Fibroblast of the conjunctiva (primary cell): ENCODE measurements around the gene SCN3A.

Experiments used
- DNase-seq: peaks from one replicate; pipeline ENCODE4 v3.0.0-alpha.2; 2010; ENCODE audit warnings: low read depth

SCN3A gene

DNA sequence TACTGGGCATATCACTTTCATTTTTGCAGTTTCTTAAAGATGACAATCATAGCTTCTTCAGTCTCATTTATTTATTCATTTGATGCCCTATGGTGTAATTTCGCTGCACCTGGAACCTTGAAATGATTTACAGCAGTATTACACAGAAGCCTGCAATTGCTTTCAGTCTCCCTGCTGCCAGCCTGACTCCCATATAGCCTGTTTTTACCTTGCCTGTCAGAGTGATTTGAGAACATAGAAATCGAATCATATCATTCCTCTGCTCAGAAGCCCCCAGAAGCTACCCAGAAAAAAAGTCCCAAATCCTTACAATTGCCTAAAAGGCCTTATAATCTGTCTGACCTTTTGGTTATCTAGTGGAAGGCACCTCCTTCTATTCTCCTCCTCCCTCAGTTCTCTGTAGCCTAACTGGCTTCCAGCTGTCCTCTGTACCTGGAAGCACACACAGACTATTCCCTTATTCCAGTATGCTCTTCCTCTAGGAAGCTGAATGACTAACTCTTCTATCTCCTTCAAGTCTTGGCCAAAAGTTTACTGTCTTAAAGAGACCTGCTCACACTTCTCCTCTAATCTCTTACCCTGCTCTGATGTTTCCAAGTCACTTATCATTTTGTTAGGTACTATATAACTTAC lies 12.6 kb downstream of the SCN3A start:
- no peak for DNase-seq

DNA sequence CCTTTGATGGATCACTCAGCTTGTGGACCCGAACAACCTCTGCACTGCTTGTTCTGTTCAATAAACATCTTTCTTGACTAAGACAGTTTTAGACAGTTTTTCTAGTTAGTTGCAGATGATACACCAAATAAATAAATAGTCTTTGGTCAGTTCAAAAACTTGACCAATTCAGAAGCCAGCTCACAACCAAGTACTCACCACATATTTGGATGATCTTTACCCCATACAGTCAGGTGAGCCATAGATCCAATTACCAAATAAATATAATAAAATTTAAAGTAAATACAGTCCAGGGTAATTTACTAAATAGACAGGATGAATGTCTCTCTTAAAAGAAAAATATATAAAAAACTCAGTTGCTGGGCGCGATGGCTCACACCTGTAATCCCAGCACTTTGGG lies 18.2 kb downstream of the SCN3A start:
- no peak for DNase-seq

DNA sequence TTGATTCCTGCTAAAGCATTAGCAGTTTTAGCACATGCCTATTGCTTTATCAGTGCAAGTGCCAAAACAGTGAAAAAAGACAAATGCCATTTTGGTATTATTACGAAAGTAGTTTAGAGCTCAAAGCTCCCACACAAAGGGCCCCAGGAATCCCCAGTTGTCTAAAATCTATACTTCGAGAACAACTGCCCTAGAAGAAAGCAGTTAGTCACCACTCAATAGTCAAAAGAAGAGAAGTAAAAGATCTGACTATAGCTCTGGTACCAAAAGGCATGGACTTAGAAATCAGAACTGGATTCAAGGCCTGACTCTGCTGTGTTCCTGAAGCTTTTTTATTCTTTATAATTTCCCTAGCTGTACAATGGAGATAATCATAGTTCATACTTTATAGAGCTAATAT lies 21.8 kb downstream of the SCN3A start:
- DNase-seq, result no peak

DNA sequence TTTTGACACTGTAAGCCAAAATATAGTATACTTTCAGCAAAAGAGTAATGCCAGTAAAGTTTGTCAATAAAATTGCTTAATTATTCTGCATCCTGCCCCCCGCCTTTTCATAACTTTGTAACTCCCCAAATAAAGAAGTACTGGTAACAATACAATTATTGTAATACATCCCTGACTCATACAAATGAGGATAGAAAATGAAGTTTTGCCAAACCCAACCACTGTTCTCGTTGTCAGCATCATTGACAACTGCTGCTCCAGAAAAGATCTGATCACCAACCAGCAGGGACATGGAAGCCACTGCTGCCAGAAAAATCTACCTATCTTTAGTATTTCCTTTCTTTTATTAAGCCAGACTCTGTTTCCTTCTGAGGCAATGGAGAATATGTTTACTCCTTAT lies 27.1 kb downstream of the SCN3A start:
- DNase-seq, result no peak

DNA sequence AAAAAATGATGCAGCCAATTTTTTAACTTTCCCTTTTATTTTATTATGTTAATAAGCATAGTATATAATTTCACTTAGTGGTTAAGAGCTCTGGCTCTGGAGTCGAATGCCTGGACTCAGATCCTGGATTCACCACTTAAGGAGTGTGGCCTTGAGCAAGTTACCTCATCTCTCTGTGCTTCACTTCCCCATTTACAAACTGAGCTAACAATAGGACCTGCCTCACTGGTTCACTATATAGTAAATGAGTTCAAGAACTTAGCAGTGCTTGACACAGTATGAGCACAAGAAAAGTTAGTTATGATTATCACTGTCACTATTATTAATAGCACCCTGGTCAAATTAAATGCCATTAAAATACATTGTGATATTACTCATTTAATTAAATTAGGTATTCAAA lies 30.6 kb downstream of the SCN3A start:
- DNase-seq, result no peak

DNA sequence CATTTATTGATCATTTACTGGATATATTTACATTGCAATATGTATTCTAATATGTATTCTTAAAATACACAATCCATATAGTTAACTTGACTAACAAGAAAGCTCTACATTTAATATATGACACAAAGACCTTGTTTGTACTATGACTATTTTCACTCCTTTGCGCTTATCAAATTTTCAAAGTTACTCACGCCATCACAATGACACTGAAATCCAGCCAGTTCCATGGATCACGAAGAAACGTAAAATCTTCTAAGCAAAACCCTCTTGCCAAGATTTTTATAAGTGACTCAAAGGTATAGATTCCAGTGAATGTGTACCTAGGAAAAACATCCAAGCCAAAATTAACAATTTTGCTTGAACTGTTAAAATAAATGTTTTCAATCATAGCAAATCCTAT lies 39.6 kb downstream of the SCN3A start:
- DNase-seq, result no peak

DNA sequence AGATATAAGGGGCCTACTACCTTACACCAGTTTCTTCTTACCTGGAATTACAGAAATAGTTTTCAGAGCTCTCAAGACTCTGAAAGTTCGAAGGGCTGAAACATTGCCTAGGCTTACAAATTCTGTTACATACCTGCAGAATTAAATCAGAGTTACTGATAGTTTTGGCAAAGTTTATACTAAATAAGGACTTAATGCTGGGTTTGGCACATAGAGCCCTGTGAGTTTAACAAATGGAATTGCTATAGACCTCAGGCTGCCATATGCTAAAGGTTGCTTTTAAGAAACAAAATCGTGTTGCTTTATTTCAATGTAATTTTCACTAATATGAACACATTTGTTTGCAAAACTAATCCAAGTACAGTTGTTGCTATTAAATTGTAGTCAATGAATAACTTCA lies 40.1 kb downstream of the SCN3A start:
- peak; percentile 3 for DNase-seq

DNA sequence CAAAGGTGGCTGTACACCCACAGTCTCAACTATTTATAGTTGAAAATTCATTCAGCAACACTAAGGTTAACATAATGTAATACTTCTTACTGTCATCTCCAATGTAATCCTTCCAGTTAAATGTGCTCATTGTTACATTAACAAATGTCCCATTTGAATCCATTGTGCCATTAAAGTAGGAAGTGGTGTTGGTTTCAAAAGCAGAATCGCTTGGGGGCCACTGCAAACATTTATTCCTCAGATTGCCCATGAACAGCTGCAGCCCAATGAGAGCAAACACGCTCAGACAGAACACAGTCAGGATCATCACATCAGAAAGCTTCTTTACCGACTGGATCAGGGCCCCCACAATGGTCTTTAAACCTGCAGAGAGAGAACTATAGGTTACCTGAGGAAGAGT lies 41.4 kb downstream of the SCN3A start:
- no peak for DNase-seq

DNA sequence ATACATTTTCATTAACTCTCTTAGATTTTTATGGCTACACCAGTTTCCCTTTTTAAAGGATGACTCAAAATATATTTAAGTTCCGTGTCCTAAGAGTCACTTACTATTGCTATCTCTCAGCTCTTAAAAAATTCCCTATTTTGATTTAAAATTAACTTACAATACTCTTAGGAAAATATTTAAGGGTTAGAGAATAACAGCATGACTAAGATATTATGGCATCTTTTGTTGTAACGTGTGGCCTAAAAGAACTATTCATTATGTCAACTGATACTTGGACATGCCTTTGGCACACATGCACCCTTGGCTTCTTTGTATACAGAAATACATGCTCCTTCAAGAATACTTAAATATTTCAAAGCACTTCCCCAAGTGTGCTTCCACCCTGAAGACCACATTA lies 42.3 kb downstream of the SCN3A start:
- peak; percentile 1 for DNase-seq

DNA sequence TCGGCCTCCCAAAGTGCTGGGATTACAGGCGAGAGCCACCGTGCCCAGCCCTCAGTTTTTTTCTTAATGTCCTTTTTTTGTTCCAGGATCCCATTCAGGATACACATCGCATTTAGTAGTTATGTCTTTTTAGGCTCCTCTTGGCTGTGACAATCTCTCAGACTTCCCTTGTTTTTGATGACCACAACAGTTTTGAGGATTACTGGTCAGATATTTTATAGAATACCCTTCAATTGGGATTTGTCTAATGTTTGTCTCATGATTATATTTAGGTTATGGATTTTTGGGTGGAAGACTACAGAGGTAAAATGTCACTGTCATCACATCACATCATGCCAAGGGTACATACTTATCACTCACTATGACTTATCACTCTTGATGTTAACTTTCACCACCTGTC lies 46.7 kb downstream of the SCN3A start:
- DNase-seq, result no peak

DNA sequence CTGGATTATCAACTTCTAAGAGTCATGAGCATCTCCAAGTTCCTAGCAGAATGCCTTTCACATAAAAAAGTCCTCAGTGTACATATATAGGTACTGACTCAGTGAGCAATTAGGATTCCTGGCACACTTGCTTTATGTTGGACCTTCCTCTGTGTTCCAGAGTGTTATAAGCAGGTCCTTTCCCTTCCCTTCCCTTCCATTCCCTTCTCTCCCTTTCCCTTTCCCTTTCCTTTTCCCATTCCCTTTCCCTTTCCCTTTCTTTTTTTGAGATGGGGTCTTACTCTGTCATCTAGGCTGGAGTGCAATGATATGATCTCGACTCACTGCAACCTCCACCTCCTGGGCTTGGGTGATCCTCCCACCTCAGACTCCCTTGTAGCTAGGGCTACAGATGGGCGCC lies 48.7 kb downstream of the SCN3A start:
- no peak for DNase-seq

DNA sequence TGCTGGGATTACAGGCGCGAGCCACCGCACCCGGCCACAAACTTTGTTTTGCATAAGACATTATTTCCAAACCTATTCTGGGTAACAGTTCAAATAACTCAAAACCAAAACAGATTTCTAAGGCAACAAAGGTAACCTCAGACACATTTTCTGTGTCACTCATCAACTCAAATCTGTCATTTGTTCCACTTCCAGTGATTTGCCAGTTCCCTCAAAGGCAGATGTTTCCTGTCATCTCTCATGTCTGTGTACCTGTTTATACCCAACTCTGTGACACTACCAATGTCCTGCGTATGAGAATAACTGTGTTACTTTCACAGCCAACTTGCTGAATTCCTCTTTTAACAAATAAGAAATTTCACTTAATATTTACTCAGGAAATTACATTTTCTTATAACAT lies 54.4 kb downstream of the SCN3A start:
- DNase-seq, result no peak

DNA sequence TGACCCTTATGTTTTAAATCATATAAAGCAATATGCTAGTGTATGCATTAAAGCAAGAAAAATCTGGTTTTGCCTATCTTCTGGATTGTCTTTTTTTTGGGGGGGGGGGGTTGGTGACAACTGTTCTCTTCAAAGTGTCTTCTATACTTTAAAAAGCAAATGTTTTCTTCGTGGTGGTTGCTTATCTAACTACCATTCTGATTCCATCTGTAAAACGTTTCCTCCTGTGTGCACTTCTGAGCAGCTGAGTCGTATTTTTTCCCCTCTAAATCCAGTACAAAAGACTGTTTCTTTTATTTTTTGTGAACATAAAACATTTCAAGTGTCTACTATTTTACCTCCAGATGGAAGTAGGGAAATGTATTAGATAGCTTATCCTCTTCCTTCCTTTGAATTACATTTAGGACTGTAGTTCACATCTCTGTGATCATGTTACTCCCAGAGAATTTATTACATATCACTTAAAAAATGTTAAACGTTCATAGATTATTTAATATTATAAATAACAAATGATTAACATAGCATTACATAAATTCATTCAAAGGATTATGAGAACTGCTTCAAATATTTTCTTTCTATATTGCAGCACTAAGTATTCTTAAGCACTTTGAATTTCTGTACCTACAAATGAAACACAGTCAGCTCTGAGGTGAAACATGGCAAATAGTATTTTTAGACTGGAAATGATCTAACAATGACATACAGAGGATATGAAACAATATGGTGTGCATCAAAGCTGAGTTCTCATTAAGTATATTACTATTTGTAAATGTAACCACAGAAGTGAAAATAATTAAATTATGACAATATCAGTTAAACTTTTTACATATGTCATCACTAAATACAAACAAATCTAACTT lies 56.4 kb downstream of the SCN3A start:
- no peak for DNase-seq

DNA sequence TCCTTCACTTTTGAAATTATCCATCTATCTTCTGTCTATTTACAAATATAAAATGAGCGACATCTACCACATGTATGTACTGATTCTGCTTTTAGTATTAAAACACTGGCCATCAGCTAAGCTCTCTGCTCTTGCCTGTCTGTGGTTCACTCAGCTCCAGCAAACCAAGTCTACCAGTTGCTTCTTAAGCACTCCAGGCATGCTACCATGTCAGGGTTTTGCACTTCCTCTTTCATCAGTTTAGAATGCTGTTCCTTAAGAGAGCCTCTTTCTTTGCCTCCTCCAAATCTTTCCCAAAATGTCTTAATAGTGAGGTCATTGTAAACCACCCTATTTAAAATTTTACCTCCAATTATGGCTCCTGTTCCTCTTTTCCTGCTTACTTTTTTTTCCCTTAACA lies 59.5 kb downstream of the SCN3A start:
- no peak for DNase-seq

DNA sequence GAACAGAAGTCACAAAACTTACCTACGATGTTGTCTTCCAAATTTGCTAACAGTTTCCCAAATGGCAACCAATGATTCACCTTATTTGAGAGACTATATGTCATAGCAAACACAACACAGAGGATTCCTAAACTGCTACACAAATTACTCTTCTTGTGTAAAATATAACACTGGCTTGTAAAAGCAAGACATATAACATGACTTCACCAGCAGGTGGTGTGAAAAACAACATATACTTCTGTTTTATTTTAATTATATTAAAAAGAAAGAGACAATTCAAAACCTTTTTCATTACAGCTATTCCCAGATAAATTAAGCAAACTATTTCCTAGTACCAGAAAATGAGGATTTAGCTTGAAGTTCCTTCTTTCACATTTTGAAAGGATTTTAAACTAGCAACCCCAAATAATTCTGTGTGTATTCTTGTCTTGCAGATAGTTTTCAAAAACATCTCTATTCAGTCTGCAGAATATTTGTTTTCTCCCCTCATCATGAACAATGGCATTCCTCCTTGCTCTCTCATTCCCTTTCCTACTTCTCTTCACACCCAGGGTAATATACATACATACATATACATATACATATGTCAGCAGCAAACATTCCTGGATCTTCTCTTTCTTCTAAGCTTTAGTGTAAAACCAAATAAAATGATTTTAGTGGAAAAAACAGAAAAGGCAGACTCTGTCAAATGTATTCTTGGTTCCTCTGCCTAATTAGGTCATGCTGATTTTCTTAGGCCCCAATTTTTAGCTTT lies 62.1 kb downstream of the SCN3A start:
- no peak for DNase-seq

DNA sequence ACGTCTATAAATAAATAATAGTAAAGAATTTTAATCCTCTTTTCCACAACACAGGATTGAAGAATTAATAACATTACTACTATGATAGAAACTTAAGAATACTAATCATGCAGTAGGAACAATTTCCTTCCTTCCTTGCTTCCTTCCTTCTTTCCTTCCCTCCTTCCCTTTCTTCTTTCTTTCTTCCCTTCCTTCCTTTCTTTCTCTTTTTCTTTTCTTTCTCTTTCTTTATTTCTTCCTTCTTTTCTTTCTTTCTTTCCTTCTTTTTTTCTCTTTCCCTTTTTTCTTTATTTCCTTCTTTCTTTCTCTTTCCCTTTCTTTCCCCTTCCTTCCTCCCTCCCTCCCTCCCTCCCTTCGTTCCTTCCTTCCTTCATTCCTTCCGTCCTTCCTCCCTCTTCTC lies 77.6 kb downstream of the SCN3A start:
- no peak for DNase-seq

DNA sequence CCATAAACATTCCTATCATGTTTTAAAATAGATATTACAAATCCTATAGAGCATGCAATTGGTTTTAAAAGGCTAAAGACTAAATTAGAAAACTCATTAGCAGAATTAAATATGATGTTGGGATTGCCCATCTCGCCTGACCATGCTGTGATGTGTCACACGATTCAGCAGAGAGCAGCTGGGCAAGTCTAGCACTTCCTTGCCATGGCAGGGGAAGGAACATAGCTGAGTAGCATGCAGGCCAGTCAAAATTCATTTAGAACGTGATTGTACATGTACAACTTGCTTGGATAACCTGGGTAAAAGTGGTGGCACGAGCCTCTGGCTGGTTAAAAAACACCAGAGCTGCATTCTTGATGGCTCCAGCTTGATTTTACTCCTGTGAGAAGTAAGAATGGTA lies 81.3 kb downstream of the SCN3A start:
- DNase-seq, result no peak

DNA sequence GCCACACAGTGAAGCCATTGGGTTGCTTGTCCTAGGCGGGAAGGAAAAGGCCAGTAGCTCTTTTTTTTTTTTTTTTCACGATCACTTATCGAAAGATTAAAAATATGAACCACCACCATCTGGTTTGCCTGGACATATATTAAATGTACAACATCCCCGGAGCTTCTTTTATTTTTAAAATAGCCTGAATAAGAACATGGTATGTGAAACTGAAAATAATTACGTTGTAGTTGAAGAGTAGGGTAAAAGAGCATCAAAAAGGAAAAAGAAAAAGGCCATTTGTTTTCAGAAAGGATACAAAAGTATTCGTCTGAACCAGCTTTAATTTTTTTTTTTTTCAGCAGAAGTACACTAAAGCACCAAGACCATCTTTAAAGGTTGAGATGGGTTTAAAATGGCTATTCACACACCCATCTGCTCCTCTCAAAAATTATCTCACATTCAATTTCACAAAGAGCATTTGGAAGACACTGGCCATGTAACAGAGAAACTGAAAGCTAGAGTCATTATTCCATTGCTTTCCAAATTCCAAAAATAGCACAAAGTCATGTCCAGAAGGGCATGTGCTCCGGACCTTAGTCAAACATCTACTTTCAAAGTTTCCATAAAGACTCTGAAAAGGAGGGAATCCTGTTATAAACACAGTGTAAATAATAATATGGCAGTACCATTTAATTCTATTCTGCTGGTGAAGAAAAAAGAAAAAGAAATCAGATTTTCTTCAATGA lies 82.9 kb downstream of the SCN3A start:
- DNase-seq, result no peak

DNA sequence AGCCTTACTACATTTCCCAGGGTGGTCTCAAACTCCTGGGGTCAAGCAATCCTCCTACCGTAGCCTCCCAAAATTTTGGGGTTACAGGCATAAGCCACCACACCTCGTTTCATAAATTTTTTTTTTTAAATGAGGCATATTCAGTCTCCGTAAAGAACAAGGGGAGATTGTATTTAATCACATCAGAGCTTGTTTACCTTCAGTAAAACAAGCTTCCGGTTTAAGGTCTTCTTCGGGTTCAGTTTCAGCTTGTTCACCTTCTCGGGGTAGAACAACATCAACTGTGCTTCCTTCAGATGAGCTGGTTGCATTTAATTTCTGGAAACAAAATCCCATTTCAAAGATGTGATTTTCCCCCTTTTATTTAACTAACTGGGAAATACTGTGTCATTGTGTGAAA lies 88.6 kb downstream of the SCN3A start:
- no peak for DNase-seq

DNA sequence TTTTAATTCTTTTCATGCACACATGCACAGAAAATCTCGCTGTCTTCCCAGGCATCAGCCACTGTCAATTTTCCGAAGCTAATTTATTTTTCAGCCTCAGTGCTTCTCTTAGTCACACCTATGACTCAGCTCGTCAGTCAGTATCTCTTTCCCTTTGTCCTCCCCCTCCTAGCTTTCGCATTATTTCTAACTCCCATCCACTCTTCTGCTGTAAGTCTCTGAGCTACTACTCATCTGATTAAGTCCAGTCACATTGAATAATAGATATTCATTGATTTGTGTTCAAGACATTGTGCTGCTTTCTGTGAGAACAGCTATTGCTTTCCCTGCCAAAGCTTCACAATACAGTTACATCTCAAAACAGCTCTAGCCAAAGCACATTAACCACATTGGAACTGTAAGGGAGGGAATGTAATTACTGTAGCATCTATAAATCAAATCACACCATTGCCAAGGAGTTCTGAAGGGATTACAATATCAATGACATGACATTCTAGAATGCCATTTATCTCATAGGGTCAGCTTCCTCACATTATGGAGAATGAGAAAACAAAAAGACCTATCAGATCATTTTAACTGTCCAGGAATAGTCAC lies 89.4 kb downstream of the SCN3A start:
- peak; percentile 2 for DNase-seq

DNA sequence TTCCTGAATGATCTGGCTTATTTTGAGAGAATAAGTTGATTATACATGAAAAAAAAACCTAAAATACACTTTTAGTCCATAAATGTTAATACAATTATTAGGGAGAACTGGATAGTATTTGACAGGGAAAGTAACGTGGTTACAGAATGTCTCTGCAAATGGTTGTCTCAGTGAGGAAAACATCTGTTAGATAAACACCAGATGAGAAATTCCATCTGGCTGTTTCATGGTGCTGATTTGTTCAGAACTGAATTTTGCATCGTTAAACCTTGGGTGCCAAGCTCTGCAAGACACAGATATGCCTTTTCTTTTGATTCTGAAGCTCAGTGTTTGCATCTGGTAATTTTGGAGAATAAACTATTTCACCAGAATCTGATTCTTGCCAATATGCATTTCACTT lies 90.4 kb downstream of the SCN3A start:
- DNase-seq, result no peak

DNA sequence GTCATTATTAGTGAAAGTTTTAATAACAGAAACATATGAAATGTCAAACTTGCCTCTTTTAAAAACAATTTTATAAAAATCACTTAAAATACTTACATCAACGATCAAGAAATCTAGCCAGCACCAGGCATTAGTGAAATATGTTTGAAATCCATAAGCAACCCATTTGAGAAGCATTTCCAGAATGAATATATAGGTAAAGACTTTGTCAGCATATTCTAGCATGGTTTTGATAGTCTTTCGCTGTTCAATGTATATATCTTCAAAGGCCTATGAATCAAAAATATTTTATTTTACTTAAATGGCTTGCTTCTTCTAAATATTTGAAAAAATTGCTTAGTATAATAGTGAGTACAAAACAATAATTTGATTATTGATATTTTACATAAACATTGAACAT lies 91.1 kb downstream of the SCN3A start:
- no peak for DNase-seq
